HepG2 (cell line): ENCODE measurements around the gene TARS3. TPM values are rescaled to one million over a fixed set of nuclear protein-coding genes. Genes with fewer than 3 reads are reported as not detected.

Experiments
- ATAC-seq: fragments of 200-7000 bp; cut with Tn5 transposase; 3 replicates; pipeline ENCODE4 v1.9.1; 2020; ENCODE audit warnings: mild to moderate bottlenecking, moderate library complexity
- BruUV-seq: library from RNA; stranded (reverse); fragments of 400-500 nt; replicated peaks from 2 replicates; lab custom pipeline; 2021; lab: Mats Ljungman, UMichigan
- CTCF ChIA-PET: fragments of 300-600 bp; formaldehyde crosslinking; extraction: SDS; loops from one replicate; lab custom pipeline; 2021; ENCODE audit warnings: low total read pairs, inconsistent platforms, low intra/inter-chr PET ratio; lab: Yijun Ruan, JAX
- POLR2A ChIA-PET: fragments of 350-600 bp; sonication (Branson Sonifier 250); formaldehyde crosslinking; loops from one replicate; lab custom pipeline; 2020; ENCODE audit warnings: antibody characterized with exemption, inconsistent platforms; lab: Yijun Ruan, JAX
- DNase-seq: peaks from one replicate; pipeline ENCODE4 v3.0.0-alpha.2; 2015; ENCODE audit warnings: low spot score
- FAIRE-seq: peaks from 3 replicates; lab custom pipeline; 2011; peaks lifted over from hg19 to GRCh38; lab: Jason Lieb, UNC
- H2AFZ ChIP-seq: one replicate; pipeline ENCODE4 v1.6.1; 2011; ENCODE audit warnings: low read length, inconsistent platforms
- H3K27ac ChIP-seq: fragments of 300-600 bp; 3 replicates; pipeline ENCODE4 v1.8.0; 2011; ENCODE audit warnings: mixed run types, mild to moderate bottlenecking, mixed read lengths, low read length, inconsistent platforms; ENCODE audit not compliant: insufficient read depth; ENCODE audit errors: extremely low read length
- H3K27me3 ChIP-seq, 2 experiments: fragments of 200-600 bp in 1 of 2; 2 replicates in 1 of 2; 3 replicates in 1 of 2; pipeline versions ENCODE4 v1.6.0 to v1.8.0; 2011; ENCODE audit warnings: low read length in 2 of 2, mild to moderate bottlenecking in 2 of 2, moderate library complexity in 2 of 2, inconsistent platforms in 1 of 2; ENCODE audit not compliant: insufficient read depth in 2 of 2, control insufficient read depth in 1 of 2
- H3K36me3 ChIP-seq, 2 experiments: fragments of 200-600 bp in 1 of 2; replicated peaks in 1 of 2; 2 replicates in 1 of 2; 3 replicates in 1 of 2; pipeline versions ENCODE4 v1.5.1 to v1.8.0; 2011; ENCODE audit warnings: low read length in 2 of 2, inconsistent platforms in 1 of 2; ENCODE audit not compliant: insufficient read depth in 2 of 2, control insufficient read depth in 1 of 2
- H3K4me1 ChIP-seq: 2 replicates; pipeline ENCODE4 v1.5.1; 2012; ENCODE audit warnings: low read length, inconsistent platforms; ENCODE audit not compliant: insufficient read depth
- H3K4me2 ChIP-seq: 2 replicates; pipeline ENCODE4 v1.6.0; 2011; ENCODE audit warnings: low read depth, low read length, inconsistent platforms
- H3K4me3 ChIP-seq, 3 experiments: fragments of 200-600 bp in 1 of 3; sonication (generic), shearing (Covaris generic) in 1 of 3; replicated peaks in 1 of 3; 2 replicates each; pipeline ENCODE4 v1.5.1; 2011 to 2016; ENCODE audit warnings: low read length in 3 of 3, inconsistent platforms in 2 of 3, low read depth in 2 of 3, mild to moderate bottlenecking in 2 of 3, control low read depth in 1 of 3, mixed read lengths in 1 of 3; ENCODE audit not compliant: insufficient read depth in 1 of 3
- H3K79me2 ChIP-seq: one replicate; pipeline ENCODE4 v1.6.1; 2011; ENCODE audit warnings: low read length, inconsistent platforms; ENCODE audit not compliant: insufficient read depth
- H3K9ac ChIP-seq: 2 replicates; pipeline ENCODE4 v1.6.0; 2011; ENCODE audit warnings: mild to moderate bottlenecking, low read depth, low read length, inconsistent platforms; ENCODE audit not compliant: insufficient read depth
- H3K9me3 ChIP-seq: 2 replicates; pipeline ENCODE4 v1.5.1; 2012; ENCODE audit warnings: mild to moderate bottlenecking, low read length
- H4K20me1 ChIP-seq: 2 replicates; pipeline ENCODE4 v1.6.0; 2011; ENCODE audit warnings: inconsistent platforms, mild to moderate bottlenecking, low read length, moderate library complexity; ENCODE audit not compliant: insufficient read depth
- ATRX ChIP-seq: sonication (generic); formaldehyde crosslinking; IDR thresholded peaks from 2 replicates; pipeline ENCODE4 v1.4.0; 2020; ENCODE audit warnings: missing genetic modification reagents, borderline replicate concordance
- BRF2 ChIP-seq: sonication (generic); formaldehyde crosslinking; IDR thresholded peaks from 2 replicates; pipeline ENCODE4 v1.8.1; 2022; ENCODE audit warnings: mild to moderate bottlenecking, missing genetic modification reagents
- CCDC6 ChIP-seq: sonication (generic); formaldehyde crosslinking; IDR thresholded peaks from 2 replicates; pipeline ENCODE4 v1.8.1; 2022; ENCODE audit warnings: mild to moderate bottlenecking, missing genetic modification reagents, moderate library complexity
- CREB1 ChIP-seq, 2 experiments: fragments of 450-650 bp in 1 of 2; IDR thresholded peaks; 2 replicates each; pipeline ENCODE4 v1.6.1; 2016 to 2017; ENCODE audit warnings: control low read depth in 1 of 2, mild to moderate bottlenecking in 1 of 2, missing compliant biosample characterization in 1 of 2, missing genetic modification characterization in 1 of 2
- HCFC1 ChIP-seq: fragments of 150-350 bp; IDR thresholded peaks from 2 replicates; pipeline ENCODE4 v1.6.1; 2014; ENCODE audit warnings: low read depth, low read length
- MED1 ChIP-seq: sonication (generic); formaldehyde crosslinking; IDR thresholded peaks from 2 replicates; pipeline ENCODE4 v1.4.0; 2020; ENCODE audit warnings: missing genetic modification reagents
- MEIS1 ChIP-seq: sonication (generic); formaldehyde crosslinking; IDR thresholded peaks from 2 replicates; pipeline ENCODE4 v1.9.0; 2021; ENCODE audit warnings: mild to moderate bottlenecking, missing genetic modification reagents, moderate library complexity, borderline replicate concordance
- NFYB ChIP-seq: sonication (generic); formaldehyde crosslinking; IDR thresholded peaks from 2 replicates; pipeline ENCODE4 v1.4.0; 2020; ENCODE audit warnings: missing genetic modification reagents
- RCOR2 ChIP-seq: IDR thresholded peaks from 2 replicates; pipeline ENCODE4 v1.6.1; 2016; ENCODE audit warnings: missing biosample characterization, missing genetic modification reagents
- SSRP1 ChIP-seq: IDR thresholded peaks from 2 replicates; pipeline ENCODE4 v1.6.1; 2016; ENCODE audit warnings: control low read depth
- ZBTB3 ChIP-seq: sonication (generic); formaldehyde crosslinking; IDR thresholded peaks from 2 replicates; pipeline ENCODE4 v1.4.0; 2020; ENCODE audit warnings: low read depth, mild to moderate bottlenecking, moderate library complexity, missing genetic modification reagents, borderline replicate concordance
- ZBTB33 ChIP-seq: sonication (generic); formaldehyde crosslinking; IDR thresholded peaks from 2 replicates; pipeline ENCODE4 v1.4.0; 2020; ENCODE audit warnings: missing genetic modification reagents
- ZBTB38 ChIP-seq: sonication (generic); formaldehyde crosslinking; IDR thresholded peaks from 2 replicates; pipeline ENCODE4 v1.5.1; 2020; ENCODE audit warnings: mild to moderate bottlenecking, missing genetic modification reagents
- ZBTB8A ChIP-seq: sonication (generic); formaldehyde crosslinking; IDR thresholded peaks from 2 replicates; pipeline ENCODE4 v1.4.0; 2020; ENCODE audit warnings: mild to moderate bottlenecking, low read depth, missing genetic modification reagents, borderline replicate concordance
- ZFP37 ChIP-seq: sonication (generic); formaldehyde crosslinking; IDR thresholded peaks from 2 replicates; pipeline ENCODE4 v1.4.0; 2020; ENCODE audit warnings: missing genetic modification reagents, borderline replicate concordance
- ZNF569 ChIP-seq: sonication (generic); formaldehyde crosslinking; IDR thresholded peaks from 2 replicates; pipeline ENCODE4 v1.5.0; 2020; ENCODE audit warnings: mild to moderate bottlenecking, missing genetic modification reagents, moderate library complexity, borderline replicate concordance
- ZNF687 ChIP-seq: sonication (generic); formaldehyde crosslinking; IDR thresholded peaks from 2 replicates; pipeline ENCODE4 v1.5.1; 2020; ENCODE audit warnings: mild to moderate bottlenecking, missing genetic modification reagents, moderate library complexity
- ZSCAN20 ChIP-seq: sonication (generic); formaldehyde crosslinking; IDR thresholded peaks from 2 replicates; pipeline ENCODE4 v1.4.0; 2020; ENCODE audit warnings: missing genetic modification reagents, mild to moderate bottlenecking, borderline replicate concordance
- whole genome bisulfite sequencing: methylation state at CpG from one replicate; pipeline ENCODE4 v1.1.6; 2017; ENCODE audit warnings: low lambda C conversion rate; 5-methylcytosine and 5-hydroxymethylcytosine counted together
- in situ Hi-C: cut with HindIII; loops from 2 replicates; pipeline ENCODE4 v1.10.0; 2017; ENCODE audit warnings: low pct_unique_long_range_greater_than_20kb; ENCODE audit not compliant: extremely low pct_ligation_motif_present
- intact Hi-C: fragments of 100-400 bp; cut with micrococcal nuclease; formaldehyde crosslinking; loops from one replicate; pipeline ENCODE4 v1.10.0; 2022; ENCODE audit not compliant: unreplicated experiment
- polyA plus RNA-seq, 8 experiments: library from polyadenylated mRNA; depleted of rRNA in 3 of 8; stranded (reverse) in 7 of 8; unstranded in 1 of 8; fragments of >200 nt; fragmentation: Illumina TruSeq in 4 of 8; extraction: Trizol in 4 of 8; gene quantifications; 2 replicates each; pipeline versions ENCODE4 v1.2.1 to v1.2.3, GENCODE V29; 2011 to 2016; ENCODE audit warnings: low read depth in 4 of 8, missing spikeins in 1 of 8, mixed read lengths in 1 of 8; ENCODE audit not compliant: insufficient read depth in 1 of 8
- total RNA-seq, 5 experiments: library from RNA; depleted of rRNA; stranded (reverse); fragments of >200 nt; fragmentation: Illumina TruSeq; extraction: Trizol; gene quantifications; 2 replicates each; pipeline ENCODE4 v1.2.3, GENCODE V29; 2016; ENCODE audit warnings: low read depth in 1 of 5

TARS3 gene
- total and polyA plus RNA-seq, 2 of the 13 experiments (the other 11 are each of a cell fraction or from before 2014, with no cell fraction given), result 4.1 to 11.7 TPM

- no TSS peak for BruUV-seq
- intact Hi-C loops (no loop called here), in situ Hi-C loops (no loop called here)
- DNase-seq (no peak), FAIRE-seq (no peak), ATAC-seq (no peak)
- no peak overlapping the region for H3K4me3 ChIP-seq
- H3K9ac ChIP-seq, result no peak overlapping the region
- H3K4me1 ChIP-seq, result peaks cover 91% of the 10 kb centered on the region
- H3K36me3 ChIP-seq, result no peaks in the 10 kb centered on the region; a peak in 1 of 5 replicates
- no peak overlapping the region for H2AFZ ChIP-seq
- H3K4me2 ChIP-seq, result no peak overlapping the region
- H3K27ac ChIP-seq, result peak overlapping the region; percentile 76
- H3K27me3 ChIP-seq, result no peaks in the 10 kb centered on the region
- H3K9me3 ChIP-seq, result no peaks in the 10 kb centered on the region
- WGBS, result 93% methylated on average over 13 of the region's 17 CpGs
- ChIA-PET POLR2A (interaction anchor here (2.3 kb wide), 1 partner anchor 8 kb away, joined by 12 read pairs; no protein-coding TSS in a partner anchor), CTCF (no interaction called here)
- peaks cover 25% of the 10 kb centered on the region for H3K79me2 ChIP-seq
- H4K20me1 ChIP-seq, result no peaks in the 10 kb centered on the region
- no peak for TF ChIP-seq RCOR2 (CRISPR knock-in tag)
- TF ChIP-seq MED1 (CRISPR knock-in tag), result no peak
- TF ChIP-seq ZNF569, result no peak
- no peak for TF ChIP-seq CREB1 (IDR thresholded peaks at IDR 0.05)
- TF ChIP-seq CREB1 (CRISPR knock-in tag; IDR thresholded peaks at IDR 0.05), result no peak
- no peak for TF ChIP-seq ZFP37
- TF ChIP-seq NFYB (CRISPR knock-in tag), result no peak
- TF ChIP-seq BRF2 (CRISPR knock-in tag), result no peak
- no peak for TF ChIP-seq ATRX
- TF ChIP-seq ZBTB33, result 0 out of 2 replicates have a peak, but pooled peaks have one; percentile 12
- no peak for TF ChIP-seq CCDC6 (CRISPR knock-in tag)
- no peak for TF ChIP-seq ZBTB3
- TF ChIP-seq ZNF687 (CRISPR knock-in tag), result peak; percentile 41; the same call in 1 of the 2 replicates
- no peak for TF ChIP-seq SSRP1 (CRISPR knock-in tag)
- no peak for TF ChIP-seq MEIS1 (CRISPR knock-in tag)
- TF ChIP-seq ZBTB8A (CRISPR knock-in tag), result no peak
- TF ChIP-seq ZBTB38, result peak; percentile 87
- no peak for TF ChIP-seq HCFC1
- TF ChIP-seq ZSCAN20, result no peak
Measured at GRCh38 chr15:101617390-101617965, 106.8 kb downstream of the TARS3 start.
